Loucy (cell line): ENCODE data around the gene PRADC1.

Experiments used
- H2AFZ ChIP-seq: fragments of 200-600 bp; sonication (generic); 2 replicates; pipeline ENCODE4 v1.6.0; 2016; ENCODE audit warnings: antibody characterized with exemption, mild to moderate bottlenecking, low read length, moderate library complexity
- H3F3A ChIP-seq: fragments of 200-600 bp; 2 replicates; pipeline ENCODE4 v1.6.0; 2016; ENCODE audit warnings: antibody characterized with exemption, low read depth, mild to moderate bottlenecking
- H3K27me3 ChIP-seq: fragments of 200-600 bp; sonication (generic); 2 replicates; pipeline ENCODE4 v1.6.1; 2014; ENCODE audit warnings: low read length, mild to moderate bottlenecking; ENCODE audit not compliant: insufficient read depth, poor library complexity, severe bottlenecking
- H3K36me3 ChIP-seq: fragments of 200-600 bp; sonication (generic); 2 replicates; pipeline ENCODE4 v1.6.1; 2016; ENCODE audit warnings: low read length; ENCODE audit not compliant: insufficient read depth
- H3K4me1 ChIP-seq: fragments of 200-600 bp; sonication (generic); 2 replicates; pipeline ENCODE4 v1.5.1; 2014; ENCODE audit warnings: low read length, mild to moderate bottlenecking; ENCODE audit not compliant: insufficient read depth, poor library complexity, severe bottlenecking
- H3K4me2 ChIP-seq: fragments of 200-600 bp; sonication (generic); 2 replicates; pipeline ENCODE4 v1.6.0; 2014; ENCODE audit warnings: antibody characterized with exemption, low read length, low read depth, mild to moderate bottlenecking; ENCODE audit not compliant: poor library complexity, severe bottlenecking
- H3K4me3 ChIP-seq: fragments of 200-600 bp; sonication (generic); 2 replicates; pipeline ENCODE4 v1.5.1; 2014; ENCODE audit warnings: low read length, mild to moderate bottlenecking, mixed read lengths; ENCODE audit not compliant: poor library complexity, severe bottlenecking
- H3K79me2 ChIP-seq: fragments of 200-600 bp; sonication (generic); 2 replicates; pipeline ENCODE4 v1.6.1; 2014; ENCODE audit warnings: low read length; ENCODE audit not compliant: insufficient read depth
- H3K9ac ChIP-seq: fragments of 200-600 bp; sonication (generic); 2 replicates; pipeline ENCODE4 v1.6.0; 2014; ENCODE audit warnings: mild to moderate bottlenecking, low read depth, low read length, moderate library complexity; ENCODE audit not compliant: poor library complexity, severe bottlenecking
- H3K9me2 ChIP-seq: fragments of 200-600 bp; sonication (generic); replicated peaks from 2 replicates; pipeline ENCODE4 v1.6.1; 2016; ENCODE audit warnings: low read depth, low read length, mixed read lengths
- H3K9me3 ChIP-seq: fragments of 200-600 bp; sonication (generic); 2 replicates; pipeline ENCODE4 v1.6.1; 2014; ENCODE audit warnings: mild to moderate bottlenecking, antibody characterized with exemption, low read length, low read depth; ENCODE audit not compliant: insufficient read depth
- H4K20me1 ChIP-seq: fragments of 200-600 bp; sonication (generic); 2 replicates; pipeline ENCODE4 v1.6.0; 2014; ENCODE audit warnings: antibody characterized with exemption, low read length, mild to moderate bottlenecking; ENCODE audit not compliant: insufficient read depth, poor library complexity, severe bottlenecking
- EZH2phosphoT487 ChIP-seq: fragments of 200-600 bp; IDR thresholded peaks from 2 replicates; pipeline ENCODE4 v1.6.1; 2018; ENCODE audit warnings: antibody characterized with exemption, mild to moderate bottlenecking, moderate library complexity, borderline replicate concordance
- TF ChIP-seq, protein P1 (sequence below): fragments of 200-600 bp; sonication (generic); conservative IDR thresholded peaks from 2 replicates; pipeline ENCODE4 v1.5.1; 2014; ENCODE audit warnings: mild to moderate bottlenecking, antibody characterized with exemption, low read length

PRADC1 gene

DNA sequence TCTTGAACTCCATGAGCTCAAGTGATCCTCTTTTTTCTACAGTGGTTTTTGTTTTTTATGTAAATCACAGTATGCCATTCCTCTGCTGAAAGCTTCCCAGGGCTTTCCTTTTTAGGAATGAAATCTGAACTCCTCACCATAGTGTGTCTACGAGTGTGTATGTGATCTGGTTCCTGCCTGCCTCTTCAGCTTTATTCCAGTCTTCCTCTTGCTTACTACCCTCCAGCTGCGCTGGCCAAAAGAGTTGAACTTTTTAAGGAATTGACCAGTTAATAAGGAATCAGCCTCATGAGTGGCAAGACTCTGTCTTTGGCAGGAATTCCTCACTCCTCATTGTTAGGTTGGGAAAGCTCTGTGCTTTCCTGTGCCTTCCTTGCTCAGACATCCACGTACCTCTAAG lies 5.1 kb upstream of the PRADC1 start:
- no peaks in the 10 kb centered on the region; the same call in 1 of the 2 replicates for H3F3A ChIP-seq
- peaks cover 51% of the 10 kb centered on the region for H3K4me1 ChIP-seq
- peaks cover 92% of the 10 kb centered on the region for H3K79me2 ChIP-seq
- peak overlapping the region; percentile 48 for H3K9ac ChIP-seq
- peaks cover 82% of the 10 kb centered on the region for H4K20me1 ChIP-seq
- no peak overlapping the region for H2AFZ ChIP-seq
- H3K36me3 ChIP-seq, result peaks cover 35% of the 10 kb centered on the region; the same call in 1 of the 2 replicates
- H3K4me2 ChIP-seq, result peak overlapping the region; percentile 98
- peak overlapping the region; percentile 99 for H3K4me3 ChIP-seq
- H3K9me3 ChIP-seq, result no peaks in the 10 kb centered on the region
- TF ChIP-seq EZH2phosphoT487, result no peak
- TF ChIP-seq, protein P1, sequence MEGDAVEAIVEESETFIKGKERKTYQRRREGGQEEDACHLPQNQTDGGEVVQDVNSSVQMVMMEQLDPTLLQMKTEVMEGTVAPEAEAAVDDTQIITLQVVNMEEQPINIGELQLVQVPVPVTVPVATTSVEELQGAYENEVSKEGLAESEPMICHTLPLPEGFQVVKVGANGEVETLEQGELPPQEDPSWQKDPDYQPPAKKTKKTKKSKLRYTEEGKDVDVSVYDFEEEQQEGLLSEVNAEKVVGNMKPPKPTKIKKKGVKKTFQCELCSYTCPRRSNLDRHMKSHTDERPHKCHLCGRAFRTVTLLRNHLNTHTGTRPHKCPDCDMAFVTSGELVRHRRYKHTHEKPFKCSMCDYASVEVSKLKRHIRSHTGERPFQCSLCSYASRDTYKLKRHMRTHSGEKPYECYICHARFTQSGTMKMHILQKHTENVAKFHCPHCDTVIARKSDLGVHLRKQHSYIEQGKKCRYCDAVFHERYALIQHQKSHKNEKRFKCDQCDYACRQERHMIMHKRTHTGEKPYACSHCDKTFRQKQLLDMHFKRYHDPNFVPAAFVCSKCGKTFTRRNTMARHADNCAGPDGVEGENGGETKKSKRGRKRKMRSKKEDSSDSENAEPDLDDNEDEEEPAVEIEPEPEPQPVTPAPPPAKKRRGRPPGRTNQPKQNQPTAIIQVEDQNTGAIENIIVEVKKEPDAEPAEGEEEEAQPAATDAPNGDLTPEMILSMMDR, result no peak
- peaks cover 6% of the 10 kb centered on the region for H3K27me3 ChIP-seq
- no peaks in the 10 kb centered on the region for H3K9me2 ChIP-seq

DNA sequence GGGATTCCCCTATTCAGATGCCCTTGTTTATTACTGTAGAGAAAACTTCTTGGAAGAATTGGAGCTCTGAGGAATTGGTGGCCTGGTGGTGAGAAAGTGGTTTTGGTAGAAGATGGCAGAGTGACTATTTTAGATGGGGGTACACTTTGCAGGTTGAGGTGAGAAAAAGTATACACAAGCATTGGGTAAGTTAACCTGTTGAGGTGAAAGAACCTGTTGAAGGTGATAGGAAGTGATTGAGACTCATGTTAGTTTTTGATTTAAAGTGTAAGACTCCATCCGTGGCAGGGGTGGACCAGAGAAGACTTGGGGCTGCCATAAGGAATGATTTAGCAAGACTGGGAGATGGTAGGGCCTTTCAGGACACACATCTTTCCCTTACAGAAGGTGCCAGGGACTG lies 4.1 kb upstream of the PRADC1 start:
- H3K4me2 ChIP-seq, result peak overlapping the region; percentile 98

DNA sequence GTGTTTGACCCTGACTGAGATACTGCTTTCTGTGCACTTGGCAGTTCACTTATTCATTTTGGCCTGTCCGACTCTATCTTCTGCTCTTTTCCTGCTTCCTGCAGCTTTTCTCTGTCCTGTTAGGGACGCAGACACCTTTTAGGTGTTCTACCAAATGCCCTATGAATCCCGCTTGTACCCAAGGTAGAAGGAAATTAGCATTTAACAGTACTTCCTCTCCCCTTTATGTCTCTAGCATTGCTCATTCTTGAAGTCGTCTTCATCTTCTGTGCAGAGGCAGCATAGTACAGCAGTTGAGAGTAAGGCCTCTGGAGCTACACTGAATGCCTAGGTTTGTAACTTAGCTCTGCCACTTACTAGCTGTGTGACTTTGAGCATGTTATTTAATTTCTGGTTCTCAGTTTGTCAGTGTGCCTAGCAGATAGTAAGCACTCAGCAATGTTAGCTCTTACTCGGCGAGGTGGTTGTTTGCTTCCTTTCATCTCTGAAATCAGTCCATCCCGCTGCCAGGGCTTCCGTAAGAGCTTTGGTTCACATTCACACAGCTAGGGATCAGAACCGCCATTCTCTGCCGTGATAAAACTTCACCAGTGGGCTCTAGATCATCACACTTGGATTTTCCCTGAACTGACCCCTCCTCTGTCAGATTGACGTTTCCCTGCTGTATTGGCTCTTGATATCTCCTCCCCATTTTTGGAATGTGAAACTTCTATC lies 2.4 kb upstream of the PRADC1 start:
- Histone ChIP-seq H3K36me3 (peaks cover 17% of the 10 kb centered on the region; the same call in 1 of the 2 replicates), H3K4me2 (peak overlapping the region; percentile 98), H3F3A (no peaks in the 10 kb centered on the region; the same call in 1 of the 2 replicates), H3K9me3 (no peaks in the 10 kb centered on the region), H3K9me2 (no peaks in the 10 kb centered on the region), H3K27me3 (peaks cover 6% of the 10 kb centered on the region), H3K79me2 (peaks cover 76% of the 10 kb centered on the region), H3K9ac (peak overlapping the region; percentile 97), H3K4me3 (peak overlapping the region; percentile 99), H3K4me1 (peaks cover 45% of the 10 kb centered on the region), H4K20me1 (peaks cover 67% of the 10 kb centered on the region), H2AFZ (no peak overlapping the region)
- TF ChIP-seq, protein P1, result no peak
- no peak for TF ChIP-seq EZH2phosphoT487

More for the DNA sequence above, 4.1 kb upstream of the PRADC1 start:
- Histone ChIP-seq H3K4me3 (peak overlapping the region; percentile 99), H3K9me3 (no peaks in the 10 kb centered on the region), H3K79me2 (peaks cover 86% of the 10 kb centered on the region), H4K20me1 (peaks cover 79% of the 10 kb centered on the region), H3K9ac (peak overlapping the region; percentile 97), H3K9me2 (no peaks in the 10 kb centered on the region), H3K4me1 (peaks cover 49% of the 10 kb centered on the region), H2AFZ (no peak overlapping the region), H3F3A (no peaks in the 10 kb centered on the region; the same call in 1 of the 2 replicates), H3K36me3 (peaks cover 26% of the 10 kb centered on the region; the same call in 1 of the 2 replicates), H3K27me3 (peaks cover 6% of the 10 kb centered on the region)
- TF ChIP-seq, protein P1, result no peak
- TF ChIP-seq EZH2phosphoT487, result no peak
